IMR-90 (cell line): Measurements from ENCODE around the gene DDX20. TPM values are rescaled to one million over a fixed set of nuclear protein-coding genes. Genes with fewer than 3 reads are reported as not detected.

Experiments
- ATAC-seq: fragments of 200-7000 bp; cut with Tn5 transposase; 2 replicates; pipeline ENCODE4 v1.9.1; 2020; ENCODE audit warnings: low read depth, mild to moderate bottlenecking, moderate library complexity
- BruUV-seq: library from RNA; stranded (reverse); fragments of 400-500 nt; replicated peaks from 2 replicates; lab custom pipeline; 2021; lab: Mats Ljungman, UMichigan
- CTCF ChIA-PET: fragments of 300-600 bp; formaldehyde crosslinking; extraction: SDS; loops from one replicate; lab custom pipeline; 2021; ENCODE audit warnings: antibody characterized with exemption; lab: Yijun Ruan, JAX
- POLR2A ChIA-PET: fragments of 300-600 bp; sonication (Branson Sonifier 250); formaldehyde crosslinking; loops from one replicate; lab custom pipeline; 2022; ENCODE audit warnings: antibody characterized with exemption; ENCODE audit not compliant: unreplicated experiment; lab: Charles Lee
- DNase-seq: peaks from one replicate; pipeline ENCODE4 v3.0.0; 2013
- H2AFZ ChIP-seq: replicated peaks from 2 replicates; pipeline ENCODE3; 2013; ENCODE audit warnings: low read length, mild to moderate bottlenecking; ENCODE audit not compliant: poor library complexity
- H2AK5ac ChIP-seq: 2 replicates; pipeline ENCODE4 v1.6.1; 2013; ENCODE audit warnings: low read depth, low read length, inconsistent platforms
- H2AK9ac ChIP-seq: replicated peaks from 2 replicates; pipeline ENCODE3; 2013; ENCODE audit warnings: mild to moderate bottlenecking, low read depth, low read length, moderate library complexity; ENCODE audit not compliant: poor library complexity
- H2BK120ac ChIP-seq: 2 replicates; pipeline ENCODE4 v1.6.1; 2013; ENCODE audit warnings: low read depth, low read length, inconsistent platforms
- H2BK15ac ChIP-seq: 3 replicates; pipeline ENCODE4 v1.6.1; 2013; ENCODE audit warnings: low read depth, low read length, inconsistent platforms
- H2BK20ac ChIP-seq: 2 replicates; pipeline ENCODE4 v1.6.1; 2013; ENCODE audit warnings: low read depth, mild to moderate bottlenecking, inconsistent platforms, low read length, moderate library complexity
- H2BK5ac ChIP-seq: 2 replicates; pipeline ENCODE4 v1.6.1; 2013; ENCODE audit warnings: mild to moderate bottlenecking, low read depth, low read length, inconsistent platforms; ENCODE audit not compliant: poor library complexity, severe bottlenecking
- H3K14ac ChIP-seq: replicated peaks from 2 replicates; pipeline ENCODE4 v1.6.1; 2013; ENCODE audit warnings: low read depth, low read length, inconsistent platforms
- H3K18ac ChIP-seq: 2 replicates; pipeline ENCODE4 v1.6.1; 2013; ENCODE audit warnings: low read depth, low read length, control low read depth
- H3K23ac ChIP-seq: 2 replicates; pipeline ENCODE4 v1.6.1; 2013; ENCODE audit warnings: low read depth, low read length, inconsistent platforms
- H3K27ac ChIP-seq: 2 replicates; pipeline ENCODE4 v1.5.1; 2013; ENCODE audit warnings: mild to moderate bottlenecking, control low read depth, low read length; ENCODE audit not compliant: insufficient read depth
- H3K27me3 ChIP-seq: 2 replicates; pipeline ENCODE4 v1.6.1; 2013; ENCODE audit warnings: low read length; ENCODE audit not compliant: control insufficient read depth, insufficient read depth
- H3K36me3 ChIP-seq: 2 replicates; pipeline ENCODE4 v1.6.1; 2013; ENCODE audit warnings: low read length, mixed read lengths; ENCODE audit not compliant: control insufficient read depth, insufficient read depth
- H3K4ac ChIP-seq: 2 replicates; pipeline ENCODE4 v1.6.1; 2013; ENCODE audit warnings: low read depth, low read length, inconsistent platforms
- H3K4me1 ChIP-seq: 2 replicates; pipeline ENCODE4 v1.6.1; 2013; ENCODE audit warnings: low read length, mixed read lengths; ENCODE audit not compliant: control insufficient read depth, insufficient read depth
- H3K4me2 ChIP-seq: 2 replicates; pipeline ENCODE4 v1.6.1; 2013; ENCODE audit warnings: low read depth, mild to moderate bottlenecking, control low read depth, low read length, moderate library complexity
- H3K4me3 ChIP-seq: 2 replicates; pipeline ENCODE4 v1.5.1; 2013; ENCODE audit warnings: low read depth, mild to moderate bottlenecking, control low read depth, low read length, moderate library complexity; ENCODE audit not compliant: insufficient read depth
- H3K56ac ChIP-seq: 2 replicates; pipeline ENCODE4 v1.6.1; 2013; ENCODE audit warnings: low read length, inconsistent platforms; ENCODE audit not compliant: insufficient read depth; ENCODE audit errors: extremely low read depth
- H3K79me1 ChIP-seq, 2 experiments: 2 replicates each; pipeline ENCODE4 v1.6.1; 2013; ENCODE audit warnings: low read length in 2 of 2, inconsistent platforms in 1 of 2, low read depth in 1 of 2
- H3K9ac ChIP-seq: 2 replicates; pipeline ENCODE4 v1.6.1; 2013; ENCODE audit warnings: low read depth, low read length, control low read depth
- H3K9me1 ChIP-seq: 2 replicates; pipeline ENCODE4 v1.6.1; 2013; ENCODE audit warnings: low read length, inconsistent platforms; ENCODE audit not compliant: insufficient read depth
- H3K9me3 ChIP-seq: 2 replicates; pipeline ENCODE4 v1.6.1; 2013; ENCODE audit warnings: low read length; ENCODE audit not compliant: control insufficient read depth, insufficient read depth
- H4K20me1 ChIP-seq: 2 replicates; pipeline ENCODE4 v1.6.1; 2013; ENCODE audit warnings: low read length, inconsistent platforms; ENCODE audit not compliant: insufficient read depth
- H4K5ac ChIP-seq: 2 replicates; pipeline ENCODE4 v1.6.1; 2013; ENCODE audit warnings: mild to moderate bottlenecking, low read depth, low read length, control low read depth
- H4K8ac ChIP-seq, 2 experiments: 2 replicates each; pipeline ENCODE4 v1.6.1; 2013; ENCODE audit warnings: low read depth in 2 of 2, low read length in 2 of 2, control low read depth in 1 of 2, inconsistent platforms in 1 of 2
- H4K91ac ChIP-seq: 2 replicates; pipeline ENCODE4 v1.6.1; 2013; ENCODE audit warnings: low read depth, low read length, inconsistent platforms; ENCODE audit not compliant: insufficient read depth
- BHLHE40 ChIP-seq: fragments of 150-350 bp; IDR thresholded peaks from 2 replicates; pipeline ENCODE4 v1.6.1; 2016; ENCODE audit warnings: mild to moderate bottlenecking, low read depth, low read length
- CEBPB ChIP-seq: IDR thresholded peaks from 2 replicates; pipeline ENCODE4 v1.6.1; 2012; ENCODE audit warnings: low read depth, low read length, improper control_type of control experiment
- CHD1 ChIP-seq: IDR thresholded peaks from 2 replicates; pipeline ENCODE4 v1.6.1; 2012; ENCODE audit warnings: low read depth, low read length, improper control_type of control experiment
- FOS ChIP-seq: fragments of 150-350 bp; IDR thresholded peaks from 2 replicates; pipeline ENCODE4 v1.6.1; 2016; ENCODE audit warnings: low read depth, low read length
- MAFK ChIP-seq: IDR thresholded peaks from 2 replicates; pipeline ENCODE4 v1.6.1; 2012; ENCODE audit warnings: low read depth, low read length, improper control_type of control experiment
- MAZ ChIP-seq: IDR thresholded peaks from 2 replicates; pipeline ENCODE4 v1.6.1; 2012; ENCODE audit warnings: low read depth, mild to moderate bottlenecking, low read length, improper control_type of control experiment, moderate library complexity, borderline replicate concordance
- MXI1 ChIP-seq: IDR thresholded peaks from 2 replicates; pipeline ENCODE4 v1.6.1; 2012; ENCODE audit warnings: low read depth, mild to moderate bottlenecking, low read length, moderate library complexity, borderline replicate concordance
- NFE2L2 ChIP-seq: fragments of 150-350 bp; IDR thresholded peaks from 2 replicates; pipeline ENCODE4 v1.6.1; 2016; ENCODE audit warnings: low read depth, mild to moderate bottlenecking, low read length
- POLR2A ChIP-seq: IDR thresholded peaks from 2 replicates; pipeline ENCODE4 v1.6.1; 2012; ENCODE audit warnings: mild to moderate bottlenecking, low read depth, low read length
- RAD21 ChIP-seq: IDR thresholded peaks from 2 replicates; pipeline ENCODE4 v1.6.1; 2012; ENCODE audit warnings: low read length, improper control_type of control experiment
- RCOR1 ChIP-seq: IDR thresholded peaks from 2 replicates; pipeline ENCODE4 v1.6.1; 2012; ENCODE audit warnings: mild to moderate bottlenecking, low read length, improper control_type of control experiment; ENCODE audit not compliant: insufficient replicate concordance
- RFX5 ChIP-seq: IDR thresholded peaks from 2 replicates; pipeline ENCODE4 v1.8.0; 2012; ENCODE audit warnings: low read depth, mild to moderate bottlenecking, low read length, moderate library complexity
- SMC3 ChIP-seq: fragments of 150-350 bp; IDR thresholded peaks from 2 replicates; pipeline ENCODE4 v1.6.1; 2016; ENCODE audit warnings: low read depth, mild to moderate bottlenecking, antibody characterized with exemption, low read length, moderate library complexity
- WGBS, 2 experiments: methylation state at CpG; one replicate each; pipeline versions ENCODE4 v1.1.5 to v1.1.7; 2013; ENCODE audit warnings: missing lambda C conversion rate in 2 of 2; ENCODE audit not compliant: insufficient read length in 1 of 2; ENCODE audit errors: extremely low coverage in 2 of 2; 5-methylcytosine and 5-hydroxymethylcytosine counted together
- dilution Hi-C: fragments of 300-500 bp; cut with HindIII; formaldehyde crosslinking; loops from one replicate; pipeline ENCODE4 v1.14.3; 2018; ENCODE audit warnings: low sequenced_read_pairs; ENCODE audit not compliant: unreplicated experiment
- in situ Hi-C: fragments of 300-500 bp; cut with MboI; formaldehyde crosslinking; loops from 3 replicates; pipeline ENCODE4 v1.14.3; 2019; ENCODE audit warnings: low sequenced_read_pairs, inconsistent platforms, mixed read lengths
- intact Hi-C: fragments of 100-400 bp; cut with micrococcal nuclease; formaldehyde crosslinking; loops from 2 replicates; pipeline ENCODE4 v1.10.0; 2022
- polyA plus RNA-seq, 3 experiments: library from polyadenylated mRNA; depleted of rRNA; stranded (reverse); fragments of >200 nt; gene quantifications; 2 replicates each; pipeline ENCODE4 v1.2.3, GENCODE V29; 2012; ENCODE audit warnings: low replicate concordance in 1 of 3
- total RNA-seq: library from RNA; depleted of rRNA; stranded (reverse); fragments of >200 nt; gene quantifications from 2 replicates; pipeline ENCODE4 v1.2.3, GENCODE V29; 2012
- TF ChIP-seq, protein P1 (sequence below): conservative IDR thresholded peaks from 2 replicates; pipeline ENCODE4 v1.5.1; 2012; ENCODE audit warnings: mild to moderate bottlenecking, low read depth, low read length, improper control_type of control experiment
- TF ChIP-seq, protein P2 (sequence below): fragments of 150-350 bp; IDR thresholded peaks from 2 replicates; pipeline ENCODE4 v1.6.1; 2016; ENCODE audit warnings: low read depth, mild to moderate bottlenecking, low read length, moderate library complexity, borderline replicate concordance
- TF ChIP-seq, protein P3 (sequence below): fragments of 150-350 bp; IDR thresholded peaks from 2 replicates; pipeline ENCODE4 v1.6.1; 2017; ENCODE audit warnings: mild to moderate bottlenecking, antibody characterized with exemption, low read length, low read depth

Gene DDX20
- total and polyA plus RNA-seq, 2 of the 4 experiments (the other 2 are of a cell fraction), result 5.7 to 10.9 TPM

DNA sequence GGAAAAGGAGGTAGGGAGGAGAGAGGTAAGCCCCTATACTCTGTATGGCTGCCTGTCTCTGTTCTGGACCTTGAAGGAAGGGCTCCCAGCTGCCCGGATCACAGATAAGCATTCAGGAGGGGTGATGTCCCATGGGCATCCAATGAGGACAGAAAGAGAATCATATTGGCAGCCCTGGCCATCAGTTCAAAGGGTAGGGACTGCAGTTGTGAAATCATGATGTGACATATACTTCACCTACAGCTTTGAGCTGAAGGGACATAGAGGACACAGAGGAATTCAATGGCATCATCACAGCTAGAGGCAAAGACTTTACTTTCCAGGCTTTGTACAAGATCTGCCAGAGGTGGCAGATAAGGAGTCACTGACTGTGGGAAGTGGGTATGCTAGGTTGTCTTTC is 21.6 kb downstream of the DDX20 start:
- Histone ChIP-seq H3K4me2 (no peak overlapping the region), H2BK15ac (peak overlapping the region; percentile 75; the same call in 2 of the 3 replicates), H3K9ac (no peak overlapping the region), H3K4me1 (peaks cover 23% of the 10 kb centered on the region), H3K9me1 (peaks cover 7% of the 10 kb centered on the region), H3K9me3 (no peaks in the 10 kb centered on the region), H3K27me3 (peaks cover 5% of the 10 kb centered on the region), H4K91ac (peak overlapping the region; percentile 91), H3K27ac (no peak overlapping the region), H3K36me3 (no peaks in the 10 kb centered on the region), H2AK9ac (peak overlapping the region; percentile 15), H2AFZ (peak overlapping the region; percentile 18), H3K79me1 (no peaks in the 10 kb centered on the region; a peak in 1 of 4 replicates), H3K14ac (peak overlapping the region; percentile 35; the same call in 1 of the 2 replicates), H3K4ac (peak overlapping the region; percentile 84), H4K20me1 (no peaks in the 10 kb centered on the region), H2BK5ac (no peak overlapping the region), H4K8ac (peak overlapping the region in 1 of 2 experiments; percentile 39; a peak in 1 of 4 replicates), H2AK5ac (peak overlapping the region; percentile 84), H4K5ac (no peak overlapping the region), H2BK120ac (peak overlapping the region; percentile 73), H3K23ac (peak overlapping the region; percentile 71; the same call in 1 of the 2 replicates), H2BK20ac (peak overlapping the region; percentile 96), H3K18ac (no peak overlapping the region), H3K56ac (no peak overlapping the region), H3K4me3 (no peak overlapping the region)
- ChIA-PET CTCF (interaction anchor here (1.0 kb wide), 1 partner anchor 10 kb away, joined by 3 read pairs; no protein-coding TSS in a partner anchor), POLR2A (no interaction called here)
- no TSS peak for BruUV-seq
- in situ Hi-C loops (no loop called here), intact Hi-C loops (loop anchor here (5.0 kb wide), 4 partner anchors 100 to 585 kb away; no protein-coding TSS in a partner anchor), dilution Hi-C loops (no loop called here)
- DNase-seq (no peak), ATAC-seq (no peak)
- TF ChIP-seq MAZ (no peak), RFX5 (no peak), CHD1 (no peak), MXI1 (no peak), MAFK (no peak), POLR2A (no peak), RCOR1 (no peak), CEBPB (no peak), FOS (no peak), NFE2L2 (no peak), SMC3 (no peak), BHLHE40 (no peak), RAD21 (no peak)
- TF ChIP-seq, protein P1, sequence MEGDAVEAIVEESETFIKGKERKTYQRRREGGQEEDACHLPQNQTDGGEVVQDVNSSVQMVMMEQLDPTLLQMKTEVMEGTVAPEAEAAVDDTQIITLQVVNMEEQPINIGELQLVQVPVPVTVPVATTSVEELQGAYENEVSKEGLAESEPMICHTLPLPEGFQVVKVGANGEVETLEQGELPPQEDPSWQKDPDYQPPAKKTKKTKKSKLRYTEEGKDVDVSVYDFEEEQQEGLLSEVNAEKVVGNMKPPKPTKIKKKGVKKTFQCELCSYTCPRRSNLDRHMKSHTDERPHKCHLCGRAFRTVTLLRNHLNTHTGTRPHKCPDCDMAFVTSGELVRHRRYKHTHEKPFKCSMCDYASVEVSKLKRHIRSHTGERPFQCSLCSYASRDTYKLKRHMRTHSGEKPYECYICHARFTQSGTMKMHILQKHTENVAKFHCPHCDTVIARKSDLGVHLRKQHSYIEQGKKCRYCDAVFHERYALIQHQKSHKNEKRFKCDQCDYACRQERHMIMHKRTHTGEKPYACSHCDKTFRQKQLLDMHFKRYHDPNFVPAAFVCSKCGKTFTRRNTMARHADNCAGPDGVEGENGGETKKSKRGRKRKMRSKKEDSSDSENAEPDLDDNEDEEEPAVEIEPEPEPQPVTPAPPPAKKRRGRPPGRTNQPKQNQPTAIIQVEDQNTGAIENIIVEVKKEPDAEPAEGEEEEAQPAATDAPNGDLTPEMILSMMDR, result no peak
- TF ChIP-seq, protein P2, sequence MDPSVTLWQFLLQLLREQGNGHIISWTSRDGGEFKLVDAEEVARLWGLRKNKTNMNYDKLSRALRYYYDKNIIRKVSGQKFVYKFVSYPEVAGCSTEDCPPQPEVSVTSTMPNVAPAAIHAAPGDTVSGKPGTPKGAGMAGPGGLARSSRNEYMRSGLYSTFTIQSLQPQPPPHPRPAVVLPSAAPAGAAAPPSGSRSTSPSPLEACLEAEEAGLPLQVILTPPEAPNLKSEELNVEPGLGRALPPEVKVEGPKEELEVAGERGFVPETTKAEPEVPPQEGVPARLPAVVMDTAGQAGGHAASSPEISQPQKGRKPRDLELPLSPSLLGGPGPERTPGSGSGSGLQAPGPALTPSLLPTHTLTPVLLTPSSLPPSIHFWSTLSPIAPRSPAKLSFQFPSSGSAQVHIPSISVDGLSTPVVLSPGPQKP, result no peak
- TF ChIP-seq, protein P3, sequence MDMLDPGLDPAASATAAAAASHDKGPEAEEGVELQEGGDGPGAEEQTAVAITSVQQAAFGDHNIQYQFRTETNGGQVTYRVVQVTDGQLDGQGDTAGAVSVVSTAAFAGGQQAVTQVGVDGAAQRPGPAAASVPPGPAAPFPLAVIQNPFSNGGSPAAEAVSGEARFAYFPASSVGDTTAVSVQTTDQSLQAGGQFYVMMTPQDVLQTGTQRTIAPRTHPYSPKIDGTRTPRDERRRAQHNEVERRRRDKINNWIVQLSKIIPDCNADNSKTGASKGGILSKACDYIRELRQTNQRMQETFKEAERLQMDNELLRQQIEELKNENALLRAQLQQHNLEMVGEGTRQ, result no peak
- no CpG with 5 or more reads among the region's 1 CpG for WGBS, 2 experiments
